Choroid plexus epithelial cell (primary cell): ENCODE results near the gene DIP2C.

Source experiments
- DNase-seq: peaks from one replicate; pipeline ENCODE4 v3.0.0-alpha.2; 2010; ENCODE audit warnings: low read depth
- H3K4me3 ChIP-seq: 2 replicates; pipeline ENCODE4 v1.5.1; 2011; ENCODE audit warnings: low read depth, mild to moderate bottlenecking, control low read depth, low read length, moderate library complexity
- TF ChIP-seq, protein P1 (sequence below): conservative IDR thresholded peaks from 2 replicates; pipeline ENCODE4 v1.5.1; 2011; ENCODE audit warnings: low read depth, mild to moderate bottlenecking, control low read depth, inconsistent platforms, low read length, moderate library complexity

DIP2C gene

DNA sequence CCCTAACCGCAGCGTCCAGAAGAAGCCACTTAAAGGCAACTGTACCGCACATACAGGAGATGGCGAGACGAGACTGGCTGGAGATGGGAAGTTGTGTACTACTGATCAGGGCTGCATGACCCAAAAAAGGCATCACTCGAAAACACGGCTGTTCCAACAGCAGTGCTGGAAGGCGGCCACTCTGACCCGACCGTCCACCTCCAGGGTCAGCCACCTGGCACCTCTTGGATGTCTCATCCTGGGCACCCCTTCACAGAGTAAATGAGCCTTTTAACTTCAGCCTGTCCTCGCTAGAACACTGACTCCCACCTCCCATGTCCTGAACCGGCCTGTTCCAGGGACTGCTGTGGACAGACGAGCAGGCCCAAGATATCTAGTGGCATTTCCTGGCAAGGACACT lies 180.7 kb downstream of the DIP2C start:
- TF ChIP-seq, protein P1, sequence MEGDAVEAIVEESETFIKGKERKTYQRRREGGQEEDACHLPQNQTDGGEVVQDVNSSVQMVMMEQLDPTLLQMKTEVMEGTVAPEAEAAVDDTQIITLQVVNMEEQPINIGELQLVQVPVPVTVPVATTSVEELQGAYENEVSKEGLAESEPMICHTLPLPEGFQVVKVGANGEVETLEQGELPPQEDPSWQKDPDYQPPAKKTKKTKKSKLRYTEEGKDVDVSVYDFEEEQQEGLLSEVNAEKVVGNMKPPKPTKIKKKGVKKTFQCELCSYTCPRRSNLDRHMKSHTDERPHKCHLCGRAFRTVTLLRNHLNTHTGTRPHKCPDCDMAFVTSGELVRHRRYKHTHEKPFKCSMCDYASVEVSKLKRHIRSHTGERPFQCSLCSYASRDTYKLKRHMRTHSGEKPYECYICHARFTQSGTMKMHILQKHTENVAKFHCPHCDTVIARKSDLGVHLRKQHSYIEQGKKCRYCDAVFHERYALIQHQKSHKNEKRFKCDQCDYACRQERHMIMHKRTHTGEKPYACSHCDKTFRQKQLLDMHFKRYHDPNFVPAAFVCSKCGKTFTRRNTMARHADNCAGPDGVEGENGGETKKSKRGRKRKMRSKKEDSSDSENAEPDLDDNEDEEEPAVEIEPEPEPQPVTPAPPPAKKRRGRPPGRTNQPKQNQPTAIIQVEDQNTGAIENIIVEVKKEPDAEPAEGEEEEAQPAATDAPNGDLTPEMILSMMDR: no peak
- H3K4me3 ChIP-seq: no peak overlapping the region
- no peak for DNase-seq

DNA sequence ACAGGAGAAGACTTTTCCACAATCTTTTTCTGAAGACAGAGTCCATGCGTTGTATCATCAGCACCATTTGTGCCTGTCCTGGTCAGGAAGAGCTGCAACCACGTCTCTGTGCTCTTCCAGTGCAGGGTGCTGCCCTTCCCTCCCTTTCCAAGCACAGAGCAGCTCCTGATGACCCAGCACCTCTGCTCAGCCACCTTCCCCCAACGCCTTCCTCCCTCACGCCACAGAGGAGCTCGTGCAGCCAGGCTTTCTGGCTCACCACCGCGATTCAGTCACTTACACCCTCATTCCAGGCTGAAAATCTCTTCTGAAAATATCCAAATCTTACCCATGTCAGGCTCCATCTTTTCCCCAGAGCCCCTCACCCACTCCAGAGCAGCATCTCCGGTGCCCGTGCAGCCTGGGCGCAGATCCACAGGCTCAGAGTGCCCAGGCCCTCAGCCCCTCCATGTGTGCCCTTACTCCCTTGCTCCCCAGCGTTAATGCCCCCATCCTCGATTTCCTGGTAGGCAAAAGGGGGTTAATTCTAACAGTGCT lies 181.5 kb downstream of the DIP2C start:
- no peak overlapping the region for H3K4me3 ChIP-seq
- TF ChIP-seq, protein P1: no peak
- DNase-seq: no peak

DNA sequence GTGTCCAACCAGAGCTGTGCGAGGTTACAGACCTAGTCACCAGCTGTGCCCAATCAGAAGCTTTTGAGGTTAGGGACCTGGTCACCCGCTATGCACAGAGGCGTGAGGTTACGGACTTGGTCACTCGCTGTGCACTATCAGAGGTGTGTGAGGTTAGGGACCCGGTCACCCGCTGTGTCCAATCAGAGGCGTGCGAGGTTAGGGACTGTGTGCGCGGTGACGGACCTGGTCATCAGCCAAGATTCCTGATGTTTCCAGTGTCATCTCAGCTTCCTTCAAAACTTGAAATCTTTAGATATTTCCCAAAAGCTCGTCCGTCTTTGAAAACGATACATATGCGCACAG lies 182.1 kb downstream of the DIP2C start:
- DNase-seq: no peak

DNA sequence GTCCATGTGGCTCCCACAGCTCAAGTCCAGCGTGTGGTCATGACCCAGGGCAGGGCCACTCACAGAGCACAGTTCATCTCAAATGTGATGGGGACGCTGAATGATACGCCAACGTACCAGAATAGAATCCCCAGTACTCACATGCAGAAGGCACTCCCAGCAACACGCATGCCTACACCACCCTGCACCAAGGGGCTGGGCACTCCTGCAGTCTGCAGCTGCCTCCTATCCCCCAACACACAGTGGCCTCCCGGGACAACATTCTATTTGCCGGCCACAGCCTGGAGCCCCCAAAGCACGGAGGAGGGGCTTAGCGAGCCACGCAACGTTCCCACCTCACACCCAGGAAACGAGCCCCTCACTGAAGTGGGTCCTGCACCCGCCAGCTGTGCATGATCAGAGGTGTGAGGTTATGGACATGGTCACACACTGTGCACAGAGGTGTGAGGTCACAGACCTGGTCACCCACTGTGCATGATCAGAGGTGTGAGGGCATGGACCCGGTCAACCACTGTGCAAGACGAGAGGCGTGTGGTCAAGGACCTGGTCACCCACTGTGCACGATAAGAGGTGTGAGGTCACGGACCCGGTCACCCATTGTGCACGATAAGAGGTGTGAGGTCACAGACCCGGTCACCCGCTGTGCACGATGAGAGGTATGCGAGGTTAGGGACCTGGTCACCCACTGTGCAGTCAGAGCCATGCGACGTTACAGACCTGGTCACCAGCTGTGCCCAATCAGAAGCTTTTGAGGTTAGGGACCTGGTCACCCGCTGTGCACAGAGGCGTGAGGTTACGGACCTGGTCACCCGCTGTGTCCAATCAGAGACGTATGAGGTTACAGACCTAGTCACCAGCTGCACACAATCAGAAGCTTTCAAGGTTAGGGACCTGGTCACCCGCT lies 182.8 kb downstream of the DIP2C start:
- no peak overlapping the region for H3K4me3 ChIP-seq
- TF ChIP-seq, protein P1: no peak
- DNase-seq: no peak

More for the DNA sequence above, 182.1 kb downstream of the DIP2C start:
- TF ChIP-seq, protein P1: no peak
- H3K4me3 ChIP-seq: no peak overlapping the region

DNA sequence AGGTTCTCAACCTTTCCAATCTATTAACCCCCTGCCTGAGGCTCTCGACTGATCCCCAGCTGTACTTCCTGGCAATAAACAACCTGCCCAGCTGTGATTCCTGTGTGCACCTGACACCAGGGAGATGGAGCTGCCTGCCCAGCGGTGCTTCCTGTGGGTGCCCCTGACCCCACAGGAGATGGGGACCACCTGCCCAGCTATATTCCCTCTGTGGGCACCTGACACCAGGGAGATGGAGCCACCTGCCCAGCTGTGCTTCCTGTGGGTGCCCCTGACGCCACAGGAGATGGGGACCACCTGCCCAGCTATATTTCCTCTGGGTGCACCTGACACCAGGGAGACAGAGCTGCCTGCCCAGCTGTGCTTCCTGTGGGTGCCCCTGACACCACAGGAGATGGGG lies 184.0 kb downstream of the DIP2C start:
- DNase-seq: no peak
- TF ChIP-seq, protein P1: no peak
- no peak overlapping the region for H3K4me3 ChIP-seq

DNA sequence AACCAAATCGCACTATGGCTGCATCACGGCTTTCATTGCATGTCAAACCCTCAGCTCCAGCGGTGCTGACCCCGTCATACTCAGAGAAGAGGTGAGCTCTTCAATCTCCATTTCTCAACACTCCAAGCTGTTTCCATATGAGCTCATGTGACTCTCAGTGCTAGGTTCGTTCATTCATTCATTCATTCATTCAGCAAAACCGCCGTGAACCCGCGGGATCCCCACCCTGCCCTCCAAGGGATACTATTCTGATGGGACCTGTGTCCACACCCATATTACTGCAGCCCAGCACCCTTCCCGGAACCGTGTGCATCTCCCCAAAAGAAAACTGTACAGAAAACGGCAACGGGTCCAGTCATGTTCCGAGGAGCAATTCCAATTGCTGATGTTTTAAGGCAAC lies 184.7 kb downstream of the DIP2C start:
- no peak for DNase-seq
- H3K4me3 ChIP-seq: no peak overlapping the region
- TF ChIP-seq, protein P1: no peak
